Endothelial cell (in vitro differentiated cells): ENCODE results near the gene LEFTY2. TPM values are rescaled to one million over a fixed set of nuclear protein-coding genes. Genes with fewer than 3 reads are reported as not detected.
"Not testable (repeated sequence)": the region's sequence is repeated elsewhere in the genome, so short reads cannot be mapped to it uniquely, and the experiment has no call there.

Experiments
- DNase-seq: peaks from one replicate; pipeline ENCODE4 v3.0.0; 2021; ENCODE audit warnings: low spot score
- H3K27ac Mint-ChIP-seq: one replicate; pipeline ENCODE4 v1.8.0; 2021; ENCODE audit warnings: mixed read lengths, inconsistent platforms; ENCODE audit not compliant: unreplicated experiment
- H3K27me3 Mint-ChIP-seq: one replicate; pipeline ENCODE4 v1.8.0; 2021; ENCODE audit warnings: mild to moderate bottlenecking, moderate library complexity, mixed read lengths, inconsistent platforms; ENCODE audit not compliant: unreplicated experiment
- H3K36me3 Mint-ChIP-seq: one replicate; pipeline ENCODE4 v1.8.0; 2021; ENCODE audit warnings: mild to moderate bottlenecking, low read depth, mixed read lengths, inconsistent platforms; ENCODE audit not compliant: unreplicated experiment
- H3K4me1 Mint-ChIP-seq: one replicate; pipeline ENCODE4 v1.8.0; 2021; ENCODE audit warnings: mild to moderate bottlenecking, mixed read lengths, inconsistent platforms; ENCODE audit not compliant: unreplicated experiment
- H3K4me3 Mint-ChIP-seq: one replicate; pipeline ENCODE4 v1.8.0; 2021; ENCODE audit warnings: mild to moderate bottlenecking, mixed read lengths, inconsistent platforms; ENCODE audit not compliant: unreplicated experiment
- H3K9me3 Mint-ChIP-seq: one replicate; pipeline ENCODE4 v1.8.0; 2021; ENCODE audit warnings: mixed read lengths, inconsistent platforms; ENCODE audit not compliant: unreplicated experiment
- CTCF ChIP-seq: fragments of 200-600 bp; sonication (generic); IDR thresholded peaks from one replicate; pipeline ENCODE4 v1.5.0; 2021; ENCODE audit warnings: antibody characterized with exemption; ENCODE audit not compliant: unreplicated experiment
- total RNA-seq: library from RNA; stranded (reverse); fragmentation: NEBNext Ultra II Directional; extraction: Animal tissue kit (Norgen Biotek cat#: 25700); gene quantifications from one replicate; pipeline ENCODE4 v1.2.1, GENCODE V29; 2021; ENCODE audit not compliant: unreplicated experiment

LEFTY2 gene
- total RNA-seq, 1 donor from 2014 or later, result 0.26 TPM

- no peak for TF ChIP-seq CTCF
- H3K4me1 Mint-ChIP-seq, result no peaks in the 10 kb centered on the region
- peaks cover 37% of the 10 kb centered on the region for H3K36me3 Mint-ChIP-seq
- H3K27ac Mint-ChIP-seq, result no peak overlapping the region
- H3K27me3 Mint-ChIP-seq, result no peaks in the 10 kb centered on the region
- peaks cover 4% of the 10 kb centered on the region for H3K9me3 Mint-ChIP-seq
- DNase-seq, result no peak
- peak overlapping the region; percentile 44 for H3K4me3 Mint-ChIP-seq
Observed at GRCh38 chr1:225979421-225979820, 38.4 kb upstream of the LEFTY2 start.

GRCh38 chr1:225977937-225978748, 37.1 kb upstream of the LEFTY2 start:
- Mint-ChIP-seq H3K27ac (no peak overlapping the region), H3K36me3 (peaks cover 31% of the 10 kb centered on the region), H3K9me3 (peaks cover 4% of the 10 kb centered on the region), H3K27me3 (no peaks in the 10 kb centered on the region), H3K4me1 (no peaks in the 10 kb centered on the region), H3K4me3 (no peak overlapping the region)
- no peak for DNase-seq
- no peak for TF ChIP-seq CTCF

- H3K27me3 Mint-ChIP-seq, DNase-seq, H3K9me3 Mint-ChIP-seq, H3K27ac Mint-ChIP-seq, H3K4me3 Mint-ChIP-seq, H3K4me1 Mint-ChIP-seq: not testable (repeated sequence)
- peaks cover 21% of the 10 kb centered on the region for H3K36me3 Mint-ChIP-seq
Observed at GRCh38 chr1:225975146-225975545, 34.1 kb upstream of the LEFTY2 start.

GRCh38 chr1:225974454-225974853, 33.4 kb upstream of the LEFTY2 start:
- no peak for TF ChIP-seq CTCF
- no peak for DNase-seq
- H3K36me3 Mint-ChIP-seq, result peaks cover 14% of the 10 kb centered on the region
- peaks cover 3% of the 10 kb centered on the region for H3K27me3 Mint-ChIP-seq
- no peaks in the 10 kb centered on the region for H3K4me1 Mint-ChIP-seq
- H3K9me3 Mint-ChIP-seq, result no peaks in the 10 kb centered on the region
- no peak overlapping the region for H3K27ac Mint-ChIP-seq
- H3K4me3 Mint-ChIP-seq, result no peak overlapping the region

GRCh38 chr1:225973158-225973557, 32.1 kb upstream of the LEFTY2 start:
- H3K4me1 Mint-ChIP-seq, result no peaks in the 10 kb centered on the region
- TF ChIP-seq CTCF, result no peak

More at GRCh38 chr1:225973158-225973557, 32.1 kb upstream of the LEFTY2 start:
- H3K4me3 Mint-ChIP-seq, result no peak overlapping the region
- H3K9me3 Mint-ChIP-seq, result no peaks in the 10 kb centered on the region
- H3K27me3 Mint-ChIP-seq, result peaks cover 3% of the 10 kb centered on the region
- no peak overlapping the region for H3K27ac Mint-ChIP-seq
- DNase-seq, result no peak
- H3K36me3 Mint-ChIP-seq, result peaks cover 13% of the 10 kb centered on the region
